HG03135 (cell line): ENCODE measurements around the gene KBTBD2.
"Not testable (repeated sequence)": the region's sequence is repeated elsewhere in the genome, so short reads cannot be mapped to it uniquely, and the experiment has no call there.

Experiments
- ATAC-seq: cut with Tn5 transposase; IDR thresholded peaks from one replicate; pipeline ENCODE4 v1.9.1; 2021; ENCODE audit warnings: mild to moderate bottlenecking, moderate library complexity; ENCODE audit not compliant: unreplicated experiment

Gene KBTBD2

DNA sequence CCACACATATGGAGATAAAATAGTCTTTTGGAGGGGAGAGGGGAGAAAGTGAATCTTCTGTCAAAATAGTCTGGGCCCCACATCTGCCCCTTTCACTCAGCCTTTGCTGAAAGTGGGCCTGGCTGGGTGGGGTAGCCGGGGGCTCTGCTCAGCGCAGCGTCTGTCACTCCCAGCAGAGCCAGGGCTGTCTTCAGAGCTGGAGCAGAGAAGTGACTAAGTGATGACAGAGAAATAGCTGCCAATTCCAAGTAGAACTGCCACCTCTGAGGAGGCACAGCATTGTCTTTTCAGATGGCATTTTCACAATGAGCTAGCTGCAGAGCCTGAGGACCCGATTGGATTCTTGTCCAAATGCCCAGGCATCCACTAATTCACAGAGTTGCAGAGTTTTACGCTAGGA, 34.5 kb downstream of the KBTBD2 start:
- ATAC-seq, result not testable (repeated sequence)

GRCh38 chr7:32855837-32856775, 35.5 kb downstream of the KBTBD2 start:
- ATAC-seq, result not testable (repeated sequence)

GRCh38 chr7:32850654-32851053, 40.9 kb downstream of the KBTBD2 start:
- ATAC-seq, result not testable (repeated sequence)

GRCh38 chr7:32848655-32849054, 42.9 kb downstream of the KBTBD2 start:
- not testable (repeated sequence) for ATAC-seq

GRCh38 chr7:32846630-32847225, 44.8 kb downstream of the KBTBD2 start:
- peak; percentile 99 for ATAC-seq

- ATAC-seq, result not testable (repeated sequence)
Measured at GRCh38 chr7:32844748-32845147, 46.8 kb downstream of the KBTBD2 start.

DNA sequence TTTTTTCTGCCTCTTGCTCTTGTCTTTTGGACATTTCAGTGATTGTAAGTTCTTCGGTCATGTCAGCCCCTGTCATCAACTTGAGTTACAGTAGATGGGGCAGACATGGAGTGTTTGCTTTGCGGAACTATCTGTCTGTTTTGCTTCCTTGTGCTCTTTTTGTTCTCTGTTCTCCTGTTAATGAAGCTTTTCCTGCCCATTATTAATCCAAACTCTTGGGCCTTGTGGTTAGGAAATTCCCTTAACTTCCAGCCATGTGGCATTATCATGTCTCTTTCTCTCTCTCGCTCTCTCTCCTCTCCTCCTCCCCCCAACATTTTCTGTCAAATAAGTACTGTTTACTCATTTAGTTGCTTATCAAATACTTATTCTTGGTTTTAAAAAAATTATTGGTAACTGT, 47.8 kb downstream of the KBTBD2 start:
- ATAC-seq, result not testable (repeated sequence)

DNA sequence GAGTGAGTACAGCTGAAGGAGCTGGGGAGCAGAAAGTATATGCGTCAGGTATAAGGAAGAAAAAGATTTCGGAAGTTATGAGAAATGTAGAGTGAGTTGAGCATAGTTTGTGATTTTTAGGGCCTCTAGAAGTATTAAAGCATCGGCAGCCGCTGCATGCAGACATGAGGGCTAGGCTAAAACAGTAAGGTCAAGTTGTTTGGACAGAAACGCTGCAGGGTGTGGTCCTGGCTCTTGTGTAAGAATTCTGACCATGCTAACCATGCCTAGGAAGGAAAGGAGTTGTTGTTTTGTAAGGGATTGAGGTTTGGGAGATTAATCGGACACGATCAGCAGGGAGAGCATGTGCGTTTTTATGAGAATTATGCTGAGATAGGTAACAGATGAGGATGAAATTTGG, 51.7 kb downstream of the KBTBD2 start:
- ATAC-seq, result not testable (repeated sequence)

GRCh38 chr7:32828996-32829752, 62.4 kb downstream of the KBTBD2 start:
- not testable (repeated sequence) for ATAC-seq
